Epithelial cell of esophagus (primary cell): Measurements from ENCODE around the gene PYGO2.

Source experiments
- DNase-seq: peaks from one replicate; pipeline ENCODE4 v3.0.0; 2010; ENCODE audit warnings: low read depth
- H3K4me3 ChIP-seq: 2 replicates; pipeline ENCODE4 v1.5.1; 2011; ENCODE audit warnings: mild to moderate bottlenecking, low read length, control low read depth
- CTCF ChIP-seq: IDR thresholded peaks from 2 replicates; pipeline ENCODE4 v1.5.1; 2011; ENCODE audit warnings: low read depth, mild to moderate bottlenecking, low read length, control low read depth, inconsistent platforms; ENCODE audit not compliant: insufficient read depth; ENCODE audit errors: missing control alignments

The PYGO2 gene

DNA sequence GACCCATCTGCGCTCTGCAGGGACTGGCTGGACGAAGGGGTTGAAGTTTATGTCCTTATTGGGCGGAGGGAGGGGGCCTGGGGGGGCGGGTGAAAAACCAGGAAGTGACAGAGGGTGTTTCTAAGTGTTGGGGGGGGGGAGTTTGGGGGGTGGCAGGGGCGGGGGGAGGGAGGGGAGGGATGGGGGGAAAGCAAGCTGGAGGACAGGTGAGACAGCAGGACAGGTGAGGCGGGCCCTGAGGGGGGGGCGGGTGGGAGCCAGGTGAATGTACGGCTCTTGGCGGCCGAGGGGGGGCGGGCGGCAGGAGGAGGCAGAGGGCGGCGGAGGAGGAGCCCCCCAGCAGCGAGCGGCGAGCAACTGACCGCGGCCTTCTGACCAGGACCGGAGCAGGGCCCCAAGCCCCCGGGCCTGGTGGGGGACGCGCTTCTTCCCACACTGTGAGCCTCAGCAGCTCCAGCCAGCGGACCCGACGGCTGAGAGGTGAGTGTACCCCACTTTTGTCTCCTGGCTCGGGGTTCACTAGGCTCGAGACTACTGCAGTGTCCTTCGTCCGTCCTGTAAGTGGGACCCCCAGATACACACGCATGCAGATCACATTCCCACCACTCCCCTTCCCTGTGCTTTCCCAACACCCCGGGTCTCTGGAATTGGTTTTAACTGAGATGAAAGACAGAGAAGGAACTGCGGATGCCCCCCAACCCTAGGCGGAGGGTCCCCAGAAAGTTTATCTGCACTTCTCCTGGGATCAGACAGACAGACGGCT, 41.1 kb upstream of the PYGO2 start, which contains the start of gene ZBTB7B:
ZBTB7B (plus strand) TSS at position 339 of the 763 bp plus-strand sequence. CDS start 11,859 bp downstream, outside the sequence.
- H3K4me3 ChIP-seq, result peak within 1 kb of the TSS; percentile 89
- TF ChIP-seq CTCF, result no peak
- DNase-seq, result peak; percentile 35

- H3K4me3 ChIP-seq, result peak overlapping the region; percentile 89
- TF ChIP-seq CTCF, result peak; percentile 33
- DNase-seq, result peak; percentile 100
Observed at GRCh38 chr1:155001675-155002463, 40.3 kb upstream of the PYGO2 start.

GRCh38 chr1:155001425-155001674, 39.8 kb upstream of the PYGO2 start:
- no peak for DNase-seq
- TF ChIP-seq CTCF, result no peak
- H3K4me3 ChIP-seq, result peak overlapping the region; percentile 89

- peak; percentile 94 for DNase-seq
- H3K4me3 ChIP-seq, result peak overlapping the region; percentile 89
- TF ChIP-seq CTCF, result no peak
Observed at GRCh38 chr1:155000726-155001424, 39.3 kb upstream of the PYGO2 start.

DNA sequence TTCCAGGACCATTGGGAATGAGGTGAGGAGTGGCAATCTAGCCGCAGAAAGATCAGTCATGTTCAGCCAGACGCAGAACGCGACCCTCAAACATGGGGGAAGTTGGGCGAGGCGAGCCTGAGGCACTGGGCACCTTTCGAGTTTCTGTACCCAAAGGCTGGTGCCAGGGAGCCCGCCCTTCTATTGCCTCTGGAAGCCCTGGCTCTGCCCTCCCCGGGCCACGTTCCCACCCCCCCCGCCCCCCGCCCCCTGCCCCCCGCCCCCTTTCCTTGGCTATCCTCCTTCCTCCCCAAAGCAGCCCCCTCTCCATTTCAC, 38.8 kb upstream of the PYGO2 start:
- peak overlapping the region; percentile 89 for H3K4me3 ChIP-seq
- TF ChIP-seq CTCF, result no peak
- no peak for DNase-seq

GRCh38 chr1:154999571-155000410, 38.2 kb upstream of the PYGO2 start:
- DNase-seq, result peak; percentile 53
- no peak for TF ChIP-seq CTCF
- peak overlapping the region; percentile 89 for H3K4me3 ChIP-seq
